Skeletal muscle tissue (tissue), 4 donors: ENCODE results near the gene SLC9C2. TPM values are rescaled to one million over a fixed set of nuclear protein-coding genes. Genes with fewer than 3 reads are reported as not detected.
"Not testable (repeated sequence)": the region's sequence is repeated elsewhere in the genome, so short reads cannot be mapped to it uniquely, and the experiment has no call there.

Source experiments
- H3K27ac ChIP-seq: one replicate; pipeline ENCODE4 v1.7.0; 2013; ENCODE audit warnings: mild to moderate bottlenecking, low read depth, low read length, inconsistent platforms
- H3K27me3 ChIP-seq, 3 donors: one replicate each; pipeline ENCODE4 v1.7.0; 2013; ENCODE audit warnings: low read length in 3 of 3; ENCODE audit not compliant: control insufficient read depth in 3 of 3, insufficient read depth in 3 of 3
- H3K36me3 ChIP-seq, 3 donors: one replicate each; pipeline ENCODE4 v1.7.0; 2013; ENCODE audit warnings: low read length in 3 of 3; ENCODE audit not compliant: control insufficient read depth in 3 of 3, insufficient read depth in 3 of 3
- H3K4me1 ChIP-seq, 3 donors: one replicate each; pipeline ENCODE4 v1.7.0; 2013; ENCODE audit warnings: low read length in 3 of 3, mild to moderate bottlenecking in 3 of 3; ENCODE audit not compliant: control insufficient read depth in 3 of 3, insufficient read depth in 3 of 3
- H3K4me3 ChIP-seq, 3 donors: one replicate each; pipeline ENCODE4 v1.7.0; 2013; ENCODE audit warnings: low read length in 3 of 3
- H3K9ac ChIP-seq, 3 donors: one replicate each; pipeline ENCODE4 v1.7.0; 2013; ENCODE audit warnings: low read length in 3 of 3, mild to moderate bottlenecking in 3 of 3, moderate library complexity in 2 of 3, low read depth in 1 of 3
- H3K9me3 ChIP-seq, 3 donors: one replicate each; pipeline ENCODE4 v1.7.0; 2013; ENCODE audit warnings: low read length in 3 of 3; ENCODE audit not compliant: control insufficient read depth in 3 of 3
- total RNA-seq: library from RNA; depleted of rRNA; stranded (reverse); fragments of >200 nt; gene quantifications from one replicate; pipeline ENCODE4 v1.2.3, GENCODE V29; 2014
- donor health status: Osteomylitis.

SLC9C2 gene
- total RNA-seq, 1 donor from 2014 or later, result under 0.01 TPM

DNA sequence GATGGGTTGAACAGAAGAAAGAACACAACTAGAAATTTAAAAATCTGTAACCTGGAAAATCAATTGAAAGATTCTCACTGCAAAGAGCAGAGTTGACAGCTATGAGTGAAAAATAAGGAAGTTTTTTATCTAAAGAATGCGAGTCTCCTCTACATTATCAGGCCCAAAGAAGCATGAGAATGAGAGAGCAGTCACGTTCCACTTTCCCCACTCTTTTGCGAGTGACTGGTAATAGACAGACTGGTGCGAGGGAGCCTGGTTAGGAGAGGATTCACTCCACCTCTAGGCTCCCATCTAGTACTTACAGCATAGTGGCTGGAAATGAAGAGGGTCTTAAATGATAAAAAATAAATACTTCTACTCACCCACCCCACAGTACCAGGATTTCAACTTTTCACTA is 73.8 kb downstream of the SLC9C2 start:
- no peaks in the 10 kb centered on the region for H3K9me3 ChIP-seq
- H3K27ac ChIP-seq, result no peak overlapping the region
- H3K27me3 ChIP-seq, result no peaks in the 10 kb centered on the region
- H3K4me3 ChIP-seq, result no peak overlapping the region
- peaks cover 0 to 3% (median 0%) of the 10 kb centered on the region in 3 donors for H3K4me1 ChIP-seq
- H3K36me3 ChIP-seq, result no peaks in the 10 kb centered on the region
- H3K9ac ChIP-seq, result no peak overlapping the region

DNA sequence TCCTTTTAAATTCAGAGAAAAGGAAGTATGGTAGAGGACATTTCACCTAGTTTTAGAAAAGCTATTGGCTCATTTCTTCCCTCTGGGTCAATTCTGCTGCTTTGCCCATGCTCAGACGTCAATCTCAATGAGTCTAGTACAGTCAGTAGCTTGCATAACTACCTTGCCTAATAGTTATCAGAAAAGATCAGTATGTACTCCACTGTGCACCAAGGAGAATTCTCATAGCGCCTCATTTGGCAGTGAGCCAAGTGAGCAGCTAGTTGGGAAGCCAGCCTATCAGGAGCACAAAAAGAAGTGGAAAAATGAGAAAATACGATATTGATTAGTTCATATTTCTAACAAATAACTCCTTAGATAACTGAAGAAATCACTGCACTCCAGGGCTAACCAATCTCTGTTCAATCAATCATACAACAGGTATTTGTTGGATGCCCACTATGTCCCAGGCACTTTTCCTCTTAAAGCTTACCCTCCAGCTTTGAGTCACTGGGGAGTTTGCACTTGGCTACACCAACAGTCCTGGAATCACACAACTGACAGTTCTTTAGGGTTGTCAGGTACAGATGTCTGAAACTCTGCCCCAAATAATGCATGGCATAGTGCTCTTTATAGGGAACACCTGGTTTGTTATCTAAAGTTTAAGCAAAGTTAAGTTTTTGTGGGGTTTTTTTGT is 75.6 kb downstream of the SLC9C2 start:
- Histone ChIP-seq H3K9ac (no peak overlapping the region), H3K36me3 (no peaks in the 10 kb centered on the region), H3K4me1 (peaks cover 0 to 3% (median 0%) of the 10 kb centered on the region in 3 donors), H3K4me3 (no peak overlapping the region), H3K27ac (no peak overlapping the region), H3K9me3 (no peaks in the 10 kb centered on the region), H3K27me3 (no peaks in the 10 kb centered on the region)

DNA sequence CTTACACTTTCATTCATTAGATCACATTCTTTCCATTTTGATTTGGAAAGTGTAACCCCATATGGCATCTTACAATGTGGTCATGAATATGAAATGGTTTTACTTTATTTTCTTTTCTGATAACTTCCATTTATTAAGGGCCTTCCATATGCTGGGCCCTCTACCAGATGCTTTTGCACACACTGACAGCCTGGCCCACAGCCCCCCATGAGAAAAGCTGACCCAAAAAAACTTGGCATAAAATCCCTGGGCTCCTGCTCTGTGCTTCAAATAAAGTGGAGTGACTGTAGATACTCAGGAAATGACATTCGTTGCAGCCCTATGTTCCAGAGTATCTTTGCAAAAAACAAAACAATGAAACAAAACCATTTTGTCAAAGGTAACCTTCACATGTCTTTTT is 76.9 kb downstream of the SLC9C2 start:
- Histone ChIP-seq H3K27ac (no peak overlapping the region), H3K27me3 (no peaks in the 10 kb centered on the region), H3K4me3 (no peak overlapping the region), H3K9me3 (no peaks in the 10 kb centered on the region), H3K36me3 (no peaks in the 10 kb centered on the region), H3K9ac (no peak overlapping the region), H3K4me1 (peaks cover 0 to 3% (median 0%) of the 10 kb centered on the region in 3 donors)

DNA sequence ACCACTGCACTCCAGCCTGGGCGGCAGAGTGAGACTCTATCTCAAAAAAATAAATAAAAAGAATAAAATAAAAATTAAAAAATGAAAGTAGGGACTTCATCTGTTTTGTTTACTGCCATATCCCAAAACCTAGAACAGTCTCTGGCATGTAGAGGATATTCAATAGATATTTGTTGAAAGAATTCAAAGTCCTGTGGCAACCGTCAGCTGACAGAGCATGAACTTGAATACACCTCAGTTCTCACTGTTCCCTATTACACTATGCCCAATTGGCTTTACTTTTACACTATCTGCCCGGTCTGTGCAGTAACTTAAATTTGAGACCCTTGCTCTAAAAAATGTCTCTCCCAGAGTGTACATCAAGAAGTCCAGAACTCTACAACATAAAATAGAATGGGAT is 79.5 kb downstream of the SLC9C2 start:
- Histone ChIP-seq H3K4me1 (peaks cover 0 to 3% (median 0%) of the 10 kb centered on the region in 3 donors), H3K4me3 (no peak overlapping the region), H3K9ac (no peak overlapping the region)

DNA sequence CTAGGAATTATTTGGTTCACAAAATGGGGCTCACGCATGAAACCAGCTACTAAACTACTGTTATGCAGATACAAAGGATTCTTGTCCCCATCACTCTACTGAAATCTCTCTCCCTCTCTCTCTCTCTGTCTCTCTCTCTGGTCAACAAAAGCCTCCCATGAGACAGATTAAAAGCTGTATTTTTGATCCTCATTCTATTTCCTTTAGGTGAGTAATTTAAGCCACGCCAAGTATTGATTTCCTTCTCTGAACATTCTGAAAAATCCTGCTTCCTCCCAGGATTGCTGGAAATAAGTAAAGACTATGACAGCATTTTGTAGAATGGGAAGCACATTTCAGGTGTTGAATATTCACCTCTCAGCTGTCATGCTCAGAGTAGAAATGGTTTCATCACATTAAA is 82.1 kb downstream of the SLC9C2 start:
- Histone ChIP-seq H3K27me3 (no peaks in the 10 kb centered on the region), H3K36me3 (no peaks in the 10 kb centered on the region), H3K9me3 (no peaks in the 10 kb centered on the region), H3K4me3 (no peak overlapping the region), H3K27ac (no peak overlapping the region), H3K9ac (no peak overlapping the region), H3K4me1 (no peaks in the 10 kb centered on the region)

More for the DNA sequence above, 79.5 kb downstream of the SLC9C2 start:
- Histone ChIP-seq H3K27ac (no peak overlapping the region), H3K27me3 (no peaks in the 10 kb centered on the region), H3K36me3 (no peaks in the 10 kb centered on the region), H3K9me3 (no peaks in the 10 kb centered on the region)

DNA sequence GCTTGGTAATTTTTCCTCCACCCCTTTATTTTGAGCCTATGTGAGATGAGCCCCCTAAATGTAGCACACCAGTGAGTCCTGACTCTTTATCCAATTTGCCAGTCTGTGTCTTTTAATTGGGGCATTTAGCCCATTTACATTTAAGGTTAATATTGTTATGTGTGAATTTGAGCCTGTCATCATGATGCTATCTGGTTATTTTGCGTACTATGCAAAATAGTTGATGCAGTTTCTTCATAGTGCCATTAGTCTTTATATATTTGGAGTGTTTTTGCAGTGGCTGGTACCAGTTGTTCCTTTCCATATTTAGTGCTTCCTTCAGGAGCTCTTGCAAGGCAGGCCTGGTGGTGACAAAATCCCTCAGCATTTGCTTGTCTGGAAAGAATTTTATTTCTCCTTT is 88.4 kb downstream of the SLC9C2 start:
- not testable (repeated sequence) for H3K9me3 ChIP-seq, H3K27ac ChIP-seq, H3K4me1 ChIP-seq, H3K4me3 ChIP-seq, H3K9ac ChIP-seq, H3K36me3 ChIP-seq, H3K27me3 ChIP-seq

DNA sequence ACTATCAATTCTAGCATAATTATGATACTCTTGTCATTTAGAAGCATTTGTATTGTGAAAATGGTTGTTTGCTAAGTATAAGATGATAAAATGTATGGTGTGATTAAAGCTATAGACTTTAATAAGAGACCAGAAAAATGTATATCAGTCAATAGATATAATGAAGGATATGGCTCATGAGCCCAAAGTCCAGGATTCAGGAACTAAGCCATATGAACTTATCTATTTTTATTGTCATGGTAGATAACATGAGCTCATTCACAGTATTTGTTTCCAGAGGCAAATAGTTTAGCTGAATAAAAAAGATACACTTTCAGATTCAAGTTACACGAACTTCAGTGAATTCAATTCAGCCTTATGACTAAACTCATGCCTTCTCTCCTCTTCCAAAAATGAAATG is 93.1 kb downstream of the SLC9C2 start:
- H3K9ac ChIP-seq, result no peak overlapping the region
- H3K4me1 ChIP-seq, result no peaks in the 10 kb centered on the region
- H3K9me3 ChIP-seq, result no peaks in the 10 kb centered on the region
- peaks cover 0 to 2% (median 0%) of the 10 kb centered on the region in 3 donors for H3K27me3 ChIP-seq
- no peaks in the 10 kb centered on the region for H3K36me3 ChIP-seq
- H3K4me3 ChIP-seq, result no peak overlapping the region
- H3K27ac ChIP-seq, result no peak overlapping the region

DNA sequence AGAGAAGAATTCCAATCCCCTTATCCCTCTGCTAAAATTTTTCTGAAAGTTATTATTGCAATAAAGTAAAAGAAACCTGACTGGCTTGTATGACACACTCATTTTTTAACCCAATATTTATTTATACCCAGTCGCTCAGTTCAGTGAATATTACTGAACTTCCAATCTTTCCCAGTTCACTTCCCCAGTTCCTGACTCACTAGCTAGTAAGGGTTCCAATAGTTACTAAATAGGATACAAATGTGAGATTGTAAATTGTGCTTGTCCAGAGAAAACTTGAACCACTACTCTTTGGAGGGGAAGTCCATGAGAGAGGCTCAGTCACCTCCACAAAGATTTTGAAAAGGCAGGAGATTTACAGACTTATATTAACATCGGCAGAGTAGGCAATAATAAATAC is 94.3 kb downstream of the SLC9C2 start:
- Histone ChIP-seq H3K9me3 (no peaks in the 10 kb centered on the region), H3K4me3 (no peak overlapping the region), H3K27ac (no peak overlapping the region), H3K27me3 (peaks cover 0 to 3% (median 0%) of the 10 kb centered on the region in 3 donors), H3K4me1 (no peaks in the 10 kb centered on the region), H3K9ac (no peak overlapping the region), H3K36me3 (no peaks in the 10 kb centered on the region)

DNA sequence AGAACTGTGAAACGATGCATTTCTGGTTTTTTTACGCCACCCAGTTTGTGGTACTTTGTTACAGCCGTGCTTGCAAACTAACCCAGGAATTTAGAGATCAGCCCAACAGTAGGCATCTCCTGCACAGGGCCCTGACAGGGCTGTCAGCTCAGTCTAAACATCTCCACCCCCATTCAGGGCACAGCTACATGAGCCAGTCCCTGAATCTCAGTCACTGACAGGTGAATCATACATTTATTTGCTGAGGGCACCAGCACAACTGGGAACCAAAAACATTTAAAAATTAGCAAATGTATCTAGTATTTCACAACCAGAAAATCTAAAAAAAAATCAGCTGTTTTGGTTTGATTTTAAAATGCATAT is 95.0 kb downstream of the SLC9C2 start:
- no peak overlapping the region for H3K27ac ChIP-seq
- H3K9ac ChIP-seq, result no peak overlapping the region

DNA sequence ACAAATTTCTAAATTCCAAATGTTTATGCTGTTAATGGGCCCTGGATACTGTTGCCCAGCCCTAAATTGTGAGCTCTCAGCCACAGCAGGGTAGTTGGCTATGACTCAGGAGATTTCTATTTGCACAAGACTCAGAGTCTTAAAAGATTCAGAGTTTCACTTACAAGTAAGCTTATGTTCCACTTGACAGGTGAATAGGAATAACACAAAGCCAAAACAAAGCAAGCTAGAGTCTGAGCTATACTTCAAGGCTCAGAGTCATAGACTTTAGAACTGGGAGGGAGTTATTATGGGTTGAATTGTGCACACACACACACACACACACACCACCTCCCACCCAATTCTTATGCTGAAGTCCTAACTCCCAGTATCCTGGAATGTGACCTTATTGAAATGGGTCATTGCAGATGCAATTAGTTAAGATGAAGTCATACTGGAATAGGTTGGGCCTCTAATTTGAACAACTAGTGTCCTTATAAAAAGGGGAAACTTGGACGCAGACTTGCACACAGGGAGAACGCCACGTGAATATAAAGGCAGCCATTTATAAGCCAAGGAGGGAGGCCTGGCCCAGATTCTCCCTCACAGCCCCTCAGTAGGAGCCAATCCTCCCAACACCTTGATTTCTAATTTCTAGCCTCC is 95.5 kb downstream of the SLC9C2 start:
- Histone ChIP-seq H3K4me1 (no peaks in the 10 kb centered on the region), H3K4me3 (no peak overlapping the region), H3K36me3 (no peaks in the 10 kb centered on the region), H3K9ac (no peak overlapping the region), H3K27ac (no peak overlapping the region), H3K9me3 (no peaks in the 10 kb centered on the region), H3K27me3 (peaks cover 0 to 3% (median 0%) of the 10 kb centered on the region in 3 donors)

More for the DNA sequence above, 95.0 kb downstream of the SLC9C2 start:
- Histone ChIP-seq H3K4me1 (no peaks in the 10 kb centered on the region), H3K4me3 (no peak overlapping the region), H3K36me3 (no peaks in the 10 kb centered on the region), H3K27me3 (peaks cover 0 to 3% (median 0%) of the 10 kb centered on the region in 3 donors), H3K9me3 (no peaks in the 10 kb centered on the region)
